DMS53 treated with DMSO at 0.1 percent for 48 hours (cell line): ENCODE data around the gene APOL2.
"Not testable (repeated sequence)": the region's sequence is repeated elsewhere in the genome, so short reads cannot be mapped to it uniquely, and the experiment has no call there.

Experiments used
- DNase-seq: peaks from one replicate; lab custom pipeline; 2025; ENCODE audit not compliant: unreplicated experiment; lab: John Stamatoyannopoulos, UW

The APOL2 gene

DNA sequence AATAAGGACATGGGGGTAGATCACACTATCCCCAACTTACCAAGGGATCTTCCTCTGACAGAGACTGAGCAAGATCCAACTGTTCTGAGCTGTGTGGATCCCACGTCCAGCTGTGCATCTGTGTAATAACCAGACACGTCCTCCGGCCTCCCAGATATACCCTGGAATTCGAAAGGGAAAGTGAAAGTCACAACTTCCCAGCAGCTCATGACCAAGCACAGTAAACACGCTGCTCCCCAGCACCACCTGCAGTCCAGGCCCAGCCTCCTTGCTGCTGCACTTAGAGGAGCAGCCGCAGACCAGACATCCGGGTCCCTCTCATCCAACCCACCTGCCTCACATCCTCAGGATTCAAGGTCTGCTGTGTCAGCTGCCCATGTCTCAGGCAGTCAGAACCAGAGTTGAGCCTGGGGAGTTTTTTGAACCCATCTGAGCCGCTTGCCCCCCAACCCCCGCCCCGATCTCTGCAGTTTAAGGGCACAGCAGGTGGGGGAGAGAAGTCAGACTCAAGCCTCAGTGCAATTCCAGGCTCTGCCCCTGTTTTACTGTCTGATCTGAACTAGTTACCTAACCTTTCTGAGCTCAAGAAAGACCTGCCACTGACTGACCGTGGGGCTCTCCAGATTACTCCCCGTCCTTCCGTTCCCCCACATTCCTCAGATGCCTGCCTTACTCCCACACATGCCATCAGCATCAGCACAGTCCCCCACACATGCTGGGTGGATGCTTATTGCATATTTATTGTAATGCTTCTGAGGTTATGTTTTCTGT lies at the start of gene APOL2:
APOL2 (minus strand) TSS at position 127 of the 771 bp plus-strand sequence. CDS start 6,365 bp downstream, outside the sequence.
- peak; percentile 42 for DNase-seq

GRCh38 chr22:36288571-36289405 lies 49.5 kb upstream of the APOL2 start:
- DNase-seq, result no peak

GRCh38 chr22:36287881-36288515 lies 48.7 kb upstream of the APOL2 start:
- no peak for DNase-seq

GRCh38 chr22:36286096-36286957 lies 47.0 kb upstream of the APOL2 start:
- DNase-seq, result peak; percentile 0

- no peak for DNase-seq
Observed at GRCh38 chr22:36285545-36285944, 46.2 kb upstream of the APOL2 start.

DNA sequence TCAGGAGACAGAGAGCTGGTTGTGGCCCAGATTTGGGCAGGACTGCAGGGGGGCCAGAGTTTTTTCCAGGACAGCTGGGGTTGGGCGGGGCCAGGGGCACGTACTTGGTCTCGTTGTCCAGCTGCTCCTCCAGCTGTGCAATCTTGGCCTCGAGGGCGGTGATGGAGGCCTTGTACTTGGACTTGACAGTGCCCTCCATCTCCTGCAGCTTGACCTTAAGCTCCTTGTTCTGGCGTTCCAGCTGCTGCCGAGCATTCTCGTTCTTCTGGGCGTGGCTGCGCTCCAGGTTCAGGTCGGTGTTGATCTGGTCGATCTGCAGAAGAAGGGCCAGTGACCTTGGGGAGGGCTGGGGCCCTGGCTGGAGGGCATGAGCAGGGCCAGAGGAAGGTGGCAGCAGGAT lies 45.7 kb upstream of the APOL2 start:
- DNase-seq, result no peak

GRCh38 chr22:36284171-36284571 lies 44.8 kb upstream of the APOL2 start:
- no peak for DNase-seq

- DNase-seq, result no peak
Observed at GRCh38 chr22:36282328-36282831, 43.1 kb upstream of the APOL2 start.

- no peak for DNase-seq
Observed at GRCh38 chr22:36281781-36282327, 42.5 kb upstream of the APOL2 start.

DNA sequence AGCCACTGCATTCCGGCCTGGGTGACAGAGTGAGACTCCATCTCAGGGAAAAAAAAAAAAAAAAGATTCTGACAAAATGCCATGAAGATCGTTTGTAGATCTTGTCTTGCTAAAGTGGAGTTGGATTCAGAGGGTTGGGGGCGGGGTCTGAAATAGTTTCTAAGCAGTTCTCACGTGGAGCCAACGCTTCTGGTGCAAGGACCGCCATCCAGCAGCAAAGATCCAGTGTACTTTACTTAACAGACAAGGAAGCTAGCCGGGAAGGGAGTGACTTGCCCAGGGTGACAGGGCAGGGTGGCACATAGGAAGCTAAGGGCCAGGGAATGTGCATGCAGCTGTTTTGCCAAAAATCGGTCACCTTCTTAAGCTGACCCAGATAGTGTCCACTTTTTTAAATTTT lies 41.1 kb upstream of the APOL2 start:
- DNase-seq, result no peak

DNA sequence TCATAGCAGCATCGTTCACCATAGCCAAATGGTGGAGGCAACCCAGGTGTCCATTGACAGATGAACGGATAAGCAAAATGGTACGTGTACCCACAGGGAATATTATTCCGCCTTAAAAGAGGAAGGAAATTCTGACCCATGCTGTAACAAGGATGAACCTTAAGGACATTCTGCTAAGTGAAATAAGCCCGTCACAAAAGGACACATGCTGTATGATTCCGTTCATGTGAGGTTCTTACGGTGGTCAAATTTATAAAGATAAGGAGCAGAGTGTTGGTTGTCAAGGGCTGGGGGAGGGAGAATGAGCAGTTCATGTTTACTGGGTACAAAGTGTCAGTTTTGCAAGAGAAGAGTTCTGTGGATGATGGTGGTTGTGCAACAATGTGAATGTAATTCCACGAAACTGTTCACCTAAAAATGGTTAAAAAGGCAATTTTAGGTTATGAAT lies 39.9 kb upstream of the APOL2 start:
- no peak for DNase-seq

- DNase-seq, result peak; percentile 1
Observed at GRCh38 chr22:36277482-36278291, 38.4 kb upstream of the APOL2 start.

GRCh38 chr22:36274531-36274930 lies 35.2 kb upstream of the APOL2 start:
- DNase-seq, result no peak

GRCh38 chr22:36271951-36272350 lies 32.6 kb upstream of the APOL2 start:
- not testable (repeated sequence) for DNase-seq

DNA sequence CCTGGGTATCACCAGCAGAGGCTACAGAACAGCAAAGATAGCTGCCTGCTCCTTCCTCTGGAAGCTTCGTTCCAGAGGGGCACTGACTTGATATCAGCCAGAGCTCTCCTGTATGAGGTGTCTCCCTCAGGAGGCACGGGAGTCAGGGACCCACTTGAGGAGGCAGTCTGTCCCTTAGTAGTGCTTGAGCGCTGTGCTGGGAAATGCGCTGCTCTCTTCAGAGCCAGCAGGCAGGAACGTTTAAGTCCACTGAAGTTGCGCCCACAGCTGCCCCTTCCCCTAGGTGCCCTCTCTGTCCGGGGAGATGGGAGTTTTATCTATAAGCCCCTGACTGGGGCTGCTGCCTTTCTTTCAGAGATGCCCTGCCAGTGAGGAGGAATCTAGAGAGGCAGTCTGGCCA lies 31.9 kb upstream of the APOL2 start:
- DNase-seq, result not testable (repeated sequence)

DNA sequence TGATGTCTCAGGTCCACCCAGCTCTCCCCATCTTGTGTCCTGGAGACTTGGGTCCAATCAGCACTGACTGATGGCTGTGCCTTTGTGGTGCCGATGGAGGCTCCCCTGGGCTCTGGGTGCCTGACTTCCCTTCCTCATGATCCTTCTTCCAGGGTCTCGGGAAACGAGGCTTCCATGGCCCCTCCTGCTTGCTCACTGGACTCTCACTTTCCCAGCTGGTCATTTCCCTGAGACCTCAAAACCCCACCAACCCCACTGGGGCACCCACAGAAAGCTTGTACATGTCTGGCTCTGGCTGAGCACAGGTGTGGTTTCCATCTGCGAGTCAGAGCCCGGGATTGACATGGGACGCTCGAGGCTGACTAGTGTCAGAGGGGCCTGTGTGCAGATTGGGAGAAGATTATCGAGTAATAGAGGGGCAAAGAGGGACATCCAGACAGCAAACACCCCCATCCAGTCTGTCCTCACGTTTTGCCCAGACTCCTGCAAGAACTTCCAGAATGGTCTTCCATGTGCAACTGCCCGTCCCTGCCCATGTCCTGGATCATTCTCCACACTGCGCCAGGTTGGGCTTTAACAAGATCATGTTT lies 28.7 kb upstream of the APOL2 start:
- no peak for DNase-seq

GRCh38 chr22:36267058-36267457 lies 27.7 kb upstream of the APOL2 start:
- no peak for DNase-seq

DNA sequence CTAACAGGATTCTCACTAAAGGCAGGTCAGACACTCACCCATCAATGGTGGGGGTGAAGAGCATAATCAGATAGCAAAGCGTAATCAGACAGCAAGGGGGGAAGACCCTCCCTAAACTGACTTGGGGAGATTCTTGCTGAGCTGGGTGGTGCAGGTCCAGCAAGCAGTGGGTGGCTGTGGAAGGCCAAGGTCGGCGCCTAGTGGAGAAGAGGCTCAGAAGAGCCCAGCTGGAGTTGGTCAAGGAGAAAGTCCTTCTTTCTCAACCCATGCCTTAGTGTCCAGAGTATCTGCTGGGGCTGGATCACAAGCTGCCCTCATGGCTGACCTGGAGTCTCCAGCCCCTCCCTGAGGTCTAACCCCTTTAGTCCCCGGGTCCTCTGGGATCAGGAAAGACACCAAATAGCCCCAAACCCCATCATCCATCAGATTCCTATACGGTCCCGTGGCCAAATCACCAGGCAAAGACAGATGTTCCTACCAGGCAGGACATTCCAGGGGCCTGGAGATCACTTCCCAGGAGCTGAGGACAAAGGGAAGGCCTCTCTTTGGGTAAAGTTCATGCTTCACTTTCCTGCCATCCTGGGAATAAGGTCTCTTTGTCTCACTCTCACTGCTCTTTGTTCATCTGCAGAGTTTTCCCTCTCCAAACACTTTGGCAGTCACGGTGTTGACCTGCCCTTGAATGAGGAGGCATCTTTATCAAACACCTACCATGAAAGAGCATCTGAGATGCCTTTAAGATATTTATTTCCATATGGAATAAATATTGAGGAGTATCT lies 24.7 kb upstream of the APOL2 start:
- DNase-seq, result not testable (repeated sequence)
